GM12872 (cell line): ENCODE results near the gene DEDD.

Source experiments
- CTCF ChIP-seq: IDR thresholded peaks from 3 replicates; pipeline ENCODE4 v1.5.1; 2011; ENCODE audit warnings: low read depth, mild to moderate bottlenecking, low read length, moderate library complexity; ENCODE audit not compliant: insufficient read depth

Gene DEDD

GRCh38 chr1:161077426-161077825, 55.0 kb downstream of the DEDD start:
- no peak for TF ChIP-seq CTCF

- TF ChIP-seq CTCF, result no peak
These were observed 56.1 kb downstream of the DEDD start for GRCh38 chr1:161076410-161076809.

GRCh38 chr1:161074676-161075368, 57.6 kb downstream of the DEDD start:
- no peak for TF ChIP-seq CTCF

- no peak for TF ChIP-seq CTCF
These were observed 58.9 kb downstream of the DEDD start for GRCh38 chr1:161073474-161074121.

GRCh38 chr1:161072751-161073449, 59.6 kb downstream of the DEDD start:
- no peak for TF ChIP-seq CTCF

- peak; percentile 80 for TF ChIP-seq CTCF
These were observed 60.5 kb downstream of the DEDD start for GRCh38 chr1:161071886-161072371.
